Testis (tissue), 3 donors: ENCODE measurements around the gene AKIP1. TPM values are rescaled to one million over a fixed set of nuclear protein-coding genes. Genes with fewer than 3 reads are reported as not detected.

ENCODE experiments used
- DNase-seq: peaks from one replicate; pipeline ENCODE4 v3.0.0-alpha.2; 2019
- H3K27ac ChIP-seq, 2 donors: fragments of 200-600 bp; sonication (generic); one replicate each; pipeline ENCODE4 v1.5.1; 2019
- H3K27me3 ChIP-seq: fragments of 200-600 bp; sonication (generic); one replicate; pipeline ENCODE4 v1.5.1; 2019
- H3K36me3 ChIP-seq: fragments of 200-600 bp; sonication (generic); one replicate; pipeline ENCODE4 v1.5.1; 2017; ENCODE audit warnings: low read depth; ENCODE audit errors: missing control alignments
- H3K4me1 ChIP-seq: fragments of 200-600 bp; sonication (generic); one replicate; pipeline ENCODE4 v1.5.1; 2019
- H3K4me3 ChIP-seq, 2 donors: fragments of 200-600 bp; sonication (generic); one replicate each; pipeline ENCODE4 v1.5.1; 2017 to 2019
- H3K9me3 ChIP-seq: fragments of 200-600 bp; sonication (generic); one replicate; pipeline ENCODE4 v1.5.1; 2017
- CTCF ChIP-seq, 3 experiments: fragments of 450-650 bp in 2 of 3; fragments of 200-600 bp in 1 of 3; sonication (generic) in 1 of 3; IDR thresholded peaks; one replicate each; pipeline ENCODE4 v1.5.1; 2016 to 2019; ENCODE audit warnings: antibody characterized with exemption in 3 of 3, mild to moderate bottlenecking in 2 of 3, moderate library complexity in 1 of 3
- POLR2A ChIP-seq: fragments of 450-650 bp; IDR thresholded peaks from one replicate; pipeline ENCODE4 v1.6.1; 2017; ENCODE audit warnings: antibody characterized with exemption, mild to moderate bottlenecking, moderate library complexity
- WGBS, 2 donors: methylation state at CpG; one replicate each; pipeline ENCODE4 v1.1.5; 2018; 5-methylcytosine and 5-hydroxymethylcytosine counted together
- intact Hi-C: fragments of 100-400 bp; cut with DNase I; formaldehyde crosslinking; loops from one replicate; pipeline ENCODE4 v1.15.1; 2023; ENCODE audit warnings: low total_unique reads
- polyA plus RNA-seq: library from polyadenylated mRNA; stranded (reverse); fragments of 350-450 nt; fragmentation: Illumina TruSeq; extraction: RNeasy Lipid Tissue Mini Kit (QIAGEN cat#74804); gene quantifications from one replicate; pipeline ENCODE4 v1.2.3, GENCODE V29; 2014; ENCODE audit warnings: low read depth, low replicate concordance; ENCODE audit not compliant: insufficient read depth
- small RNA-seq, 2 donors: library from RNA; depleted of rRNA; stranded (forward); fragments of <200 nt; gene quantifications; one replicate each; pipeline ENCODE3, GENCODE V24; 2016
- total RNA-seq, 2 donors: library from RNA; depleted of rRNA; stranded (reverse); fragments of >200 nt; gene quantifications; one replicate each; pipeline ENCODE4 v1.2.3, GENCODE V29; 2016

The AKIP1 gene
- total and polyA plus RNA-seq, 3 donors from 2014 or later, result 30.9 to 40.4 (median 38.5) TPM

GRCh38 chr11:8967184-8967583 lies 56.2 kb downstream of the AKIP1 start:
- no peak for DNase-seq
- intact Hi-C loops, result loop anchor here (10.0 kb wide), 1 partner anchor 282 kb away; the partner anchor contains the start of genes RPL27A and TRIM66
- H3K9me3 ChIP-seq, result no peaks in the 10 kb centered on the region
- H3K36me3 ChIP-seq, result no peaks in the 10 kb centered on the region
- H3K4me3 ChIP-seq, result no peak overlapping the region
- 75 to 82% methylated on average over 8 of the region's 8 CpGs for WGBS, 2 donors
- H3K4me1 ChIP-seq, result peaks cover 13% of the 10 kb centered on the region
- no peak overlapping the region for H3K27ac ChIP-seq
- TF ChIP-seq POLR2A, result no peak
- TF ChIP-seq CTCF (IDR thresholded peaks at IDR 0.05), result no peak
- no peaks in the 10 kb centered on the region for H3K27me3 ChIP-seq

Small RNAs within 50 kb of the gene (small RNA-seq; reads per million reads assigned to genes)
- gene RF00019, result 0 reads per million in 2 donors

Other genes starting within 250 kb of the AKIP1 start
- gene TRIM66, start 228.5 kb upstream of the AKIP1 start, total RNA-seq, result 10 to 100 TPM; 37.4 to 49.6 TPM
- 49.2 TPM for gene TRIM66, start 228.5 kb upstream of the AKIP1 start, polyA plus RNA-seq
- gene RPL27A, start 228.4 kb upstream of the AKIP1 start, total RNA-seq, result 100 to 1,000 TPM; 340 to 586 TPM
- 1,052 TPM for gene RPL27A, start 228.4 kb upstream of the AKIP1 start, polyA plus RNA-seq
- 1 to 10 TPM; 1.4 to 1.7 TPM for gene C11orf16, start 21.8 kb downstream of the AKIP1 start, total RNA-seq
- 5.9 TPM for gene C11orf16, start 21.8 kb downstream of the AKIP1 start, polyA plus RNA-seq
- gene ASCL3, start 31.8 kb downstream of the AKIP1 start, total RNA-seq, result not detected
- not detected for gene ASCL3, start 31.8 kb downstream of the AKIP1 start, polyA plus RNA-seq
- 10 to 100 TPM; 43.3 to 43.5 TPM for gene TMEM9B, start 53.3 kb downstream of the AKIP1 start, total RNA-seq
- gene TMEM9B, start 53.3 kb downstream of the AKIP1 start, polyA plus RNA-seq, result 55.0 TPM
- gene NRIP3, start 92.8 kb downstream of the AKIP1 start, total RNA-seq, result 10 to 100 TPM; 29.4 to 55.1 TPM
- 108 TPM for gene NRIP3, start 92.8 kb downstream of the AKIP1 start, polyA plus RNA-seq
- 1 to 10 TPM; 3.5 to 5.0 TPM for gene SCUBE2, start 180.4 kb downstream of the AKIP1 start, total RNA-seq
- gene SCUBE2, start 180.4 kb downstream of the AKIP1 start, polyA plus RNA-seq, result 10.5 TPM